Fibroblast of lung (primary cell): ENCODE data around the gene SNX15.
A peak's percentile ranks its signal among the peaks of the same experiment; 100 is the strongest.

Experiments used
- EZH2 ChIP-seq: IDR thresholded peaks from 2 replicates; pipeline ENCODE4 v1.5.1; 2012; ENCODE audit warnings: low read length, control low read depth, mild to moderate bottlenecking; ENCODE audit errors: missing control alignments
- TF ChIP-seq, protein P1 (sequence below), 2 donors: IDR thresholded peaks in 1 of 2; conservative IDR thresholded peaks in 1 of 2; 1 replicate in 1 of 2; 2 replicates in 1 of 2; pipeline ENCODE4 v1.5.1; 2011 to 2012; ENCODE audit warnings: low read length in 2 of 2, control low read depth in 1 of 2, inconsistent platforms in 1 of 2, low read depth in 1 of 2, mild to moderate bottlenecking in 1 of 2

DNA sequence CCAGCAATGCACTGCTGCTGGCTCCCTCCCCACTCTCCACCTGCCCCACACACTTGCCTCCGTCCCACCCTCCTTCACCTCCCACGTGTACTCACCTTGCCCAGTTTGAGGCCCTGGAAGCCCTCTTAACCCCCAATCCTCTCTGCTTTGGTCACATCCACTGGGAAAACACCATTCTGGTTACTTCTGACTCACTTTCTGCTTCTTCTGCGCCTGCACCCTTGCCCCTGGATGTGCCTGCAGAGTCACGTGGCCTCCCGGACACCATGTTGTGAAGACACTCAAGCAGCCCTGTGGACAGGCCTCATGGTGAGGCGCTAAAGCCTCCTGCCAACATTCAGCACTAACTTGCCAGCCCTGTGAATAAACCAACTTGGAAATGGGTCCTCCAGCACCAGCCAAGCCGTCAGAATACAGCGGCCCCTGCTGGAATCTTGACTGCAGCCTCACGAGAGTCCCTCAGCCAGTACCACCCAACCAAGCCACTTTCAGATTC is 33.7 kb downstream of the SNX15 start:
- TF ChIP-seq, protein P1, sequence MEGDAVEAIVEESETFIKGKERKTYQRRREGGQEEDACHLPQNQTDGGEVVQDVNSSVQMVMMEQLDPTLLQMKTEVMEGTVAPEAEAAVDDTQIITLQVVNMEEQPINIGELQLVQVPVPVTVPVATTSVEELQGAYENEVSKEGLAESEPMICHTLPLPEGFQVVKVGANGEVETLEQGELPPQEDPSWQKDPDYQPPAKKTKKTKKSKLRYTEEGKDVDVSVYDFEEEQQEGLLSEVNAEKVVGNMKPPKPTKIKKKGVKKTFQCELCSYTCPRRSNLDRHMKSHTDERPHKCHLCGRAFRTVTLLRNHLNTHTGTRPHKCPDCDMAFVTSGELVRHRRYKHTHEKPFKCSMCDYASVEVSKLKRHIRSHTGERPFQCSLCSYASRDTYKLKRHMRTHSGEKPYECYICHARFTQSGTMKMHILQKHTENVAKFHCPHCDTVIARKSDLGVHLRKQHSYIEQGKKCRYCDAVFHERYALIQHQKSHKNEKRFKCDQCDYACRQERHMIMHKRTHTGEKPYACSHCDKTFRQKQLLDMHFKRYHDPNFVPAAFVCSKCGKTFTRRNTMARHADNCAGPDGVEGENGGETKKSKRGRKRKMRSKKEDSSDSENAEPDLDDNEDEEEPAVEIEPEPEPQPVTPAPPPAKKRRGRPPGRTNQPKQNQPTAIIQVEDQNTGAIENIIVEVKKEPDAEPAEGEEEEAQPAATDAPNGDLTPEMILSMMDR (conservative IDR thresholded peaks at IDR 0.05 in 1 of 2, IDR thresholded peaks at IDR 0.05 in 1 of 2; ENCODE audit: low read depth in 1 of 2, low read length in 2 of 2), result peak in 1 of 2 donors; percentile 37
- TF ChIP-seq EZH2, result no peak
